Tibial nerve (tissue), 4 donors: ENCODE results near the gene PCBP1.

ENCODE experiments used
- CTCF ChIP-seq, 5 experiments: fragments of 200-600 bp in 3 of 5; fragments of 450-650 bp in 2 of 5; sonication (generic) in 3 of 5; IDR thresholded peaks; one replicate each; pipeline ENCODE4 v1.5.1; 2016 to 2019; ENCODE audit warnings: antibody characterized with exemption in 5 of 5, mild to moderate bottlenecking in 3 of 5, moderate library complexity in 2 of 5
- EP300 ChIP-seq, 2 donors: sonication (generic); formaldehyde crosslinking; IDR thresholded peaks; one replicate each; pipeline ENCODE4 v1.6.1; 2017; ENCODE audit warnings: antibody characterized with exemption in 2 of 2, mild to moderate bottlenecking in 1 of 2
- POLR2A ChIP-seq, 2 donors: fragments of 450-650 bp; IDR thresholded peaks; one replicate each; pipeline ENCODE4 v1.6.1; 2017; ENCODE audit warnings: antibody characterized with exemption in 2 of 2, mild to moderate bottlenecking in 2 of 2, moderate library complexity in 2 of 2

- no peak for TF ChIP-seq CTCF (IDR thresholded peaks at IDR 0.05)
- no peak for TF ChIP-seq POLR2A (IDR thresholded peaks at IDR 0.05)
- TF ChIP-seq EP300 (IDR thresholded peaks at IDR 0.05), result no peak
Observed at GRCh38 chr2:70078384-70078783, 8.9 kb upstream of the PCBP1 start.
